CD4-positive, alpha-beta T cell (primary cell): Measurements from ENCODE around the gene KRTAP4-16. TPM values are rescaled to one million over a fixed set of nuclear protein-coding genes. Genes with fewer than 3 reads are reported as not detected.
"Not testable (repeated sequence)": the region's sequence is repeated elsewhere in the genome, so short reads cannot be mapped to it uniquely, and the experiment has no call there.

Experiments
- ATAC-seq: fragments of 200-7000 bp; cut with Tn5 transposase; one replicate; pipeline ENCODE4 v1.10.0; 2022; ENCODE audit warnings: mild to moderate bottlenecking; ENCODE audit not compliant: poor library complexity
- CTCF ChIA-PET: fragments of 350-600 bp; sonication (Branson Sonifier 250); formaldehyde crosslinking; loops from one replicate; lab custom pipeline; 2021; ENCODE audit warnings: antibody characterized with exemption, inconsistent platforms; lab: Charles Lee
- POLR2A ChIA-PET: fragments of 350-600 bp; sonication (Branson Sonifier 250); formaldehyde crosslinking; loops from one replicate; lab custom pipeline; 2021; ENCODE audit warnings: antibody characterized with exemption, inconsistent platforms; lab: Charles Lee
- DNase-seq, 14 experiments: peaks; one replicate each; pipeline ENCODE4 v3.0.0-alpha.2; 2013 to 2020; ENCODE audit warnings: mixed read lengths in 2 of 14
- H3K27ac ChIP-seq, 2 donors: one replicate each; pipeline versions ENCODE4 v1.5.1 to v1.7.0; 2013; ENCODE audit warnings: low read length in 2 of 2, low read depth in 1 of 2, mild to moderate bottlenecking in 1 of 2
- H3K27me3 ChIP-seq, 2 experiments: 1 replicate in 1 of 2; 2 replicates in 1 of 2; pipeline versions ENCODE4 v1.6.1 to v1.7.0; 2013; ENCODE audit warnings: low read length in 2 of 2, control low read depth in 1 of 2, mild to moderate bottlenecking in 1 of 2, moderate library complexity in 1 of 2; ENCODE audit not compliant: insufficient read depth in 2 of 2, control insufficient read depth in 1 of 2
- H3K36me3 ChIP-seq: one replicate; pipeline ENCODE4 v1.6.1; 2013; ENCODE audit warnings: low read length, control low read depth; ENCODE audit not compliant: insufficient read depth
- H3K4me1 ChIP-seq: one replicate; pipeline ENCODE4 v1.6.1; 2013; ENCODE audit warnings: low read length, control low read depth; ENCODE audit not compliant: insufficient read depth
- H3K4me3 ChIP-seq: one replicate; pipeline ENCODE4 v1.5.1; 2013; ENCODE audit warnings: mild to moderate bottlenecking, low read length, moderate library complexity
- H3K9me3 ChIP-seq, 2 experiments: 1 replicate in 1 of 2; 2 replicates in 1 of 2; pipeline versions ENCODE4 v1.6.1 to v1.7.0; 2013; ENCODE audit warnings: low read length in 2 of 2, mild to moderate bottlenecking in 2 of 2, control low read depth in 1 of 2, moderate library complexity in 1 of 2; ENCODE audit not compliant: control insufficient read depth in 1 of 2, insufficient read depth in 1 of 2
- H3K27ac Mint-ChIP-seq: one replicate; pipeline ENCODE4 v1.8.0; 2020; ENCODE audit warnings: mixed read lengths
- H3K27me3 Mint-ChIP-seq: one replicate; pipeline ENCODE4 v1.8.0; 2021; ENCODE audit warnings: mixed read lengths
- H3K36me3 Mint-ChIP-seq: one replicate; pipeline ENCODE4 v1.8.0; 2021; ENCODE audit warnings: low read depth, mixed read lengths
- H3K4me1 Mint-ChIP-seq: one replicate; pipeline ENCODE4 v1.8.0; 2021; ENCODE audit warnings: low read depth, mixed read lengths
- H3K4me3 Mint-ChIP-seq: one replicate; pipeline ENCODE4 v1.8.0; 2020; ENCODE audit warnings: mild to moderate bottlenecking, mixed read lengths
- H3K9me3 Mint-ChIP-seq: one replicate; pipeline ENCODE4 v1.8.0; 2020; ENCODE audit warnings: mixed read lengths
- intact Hi-C, 2 experiments: fragments of 100-400 bp; cut with DNase I in 1 of 2; cut with micrococcal nuclease in 1 of 2; formaldehyde crosslinking; loops; one replicate each; pipeline versions ENCODE4 v1.15.1 to v1.9.0; 2023 to 2025; cut with DNase I, micrococcal nuclease
- total RNA-seq, 174 experiments: library from RNA in 2 of 174; stranded (reverse) in 2 of 174; gene quantifications; one replicate each; pipeline ENCODE4 v1.2.3 and lab custom pipeline; 2021 to 2026
- TF ChIP-seq, protein P1 (sequence below): fragments of 200-600 bp; IDR thresholded peaks from one replicate; pipeline ENCODE4 v1.8.0; 2022; ENCODE audit warnings: antibody characterized with exemption, mild to moderate bottlenecking

Gene KRTAP4-16
- total RNA-seq, 2 experiments from 2014 or later, result not detected

DNA sequence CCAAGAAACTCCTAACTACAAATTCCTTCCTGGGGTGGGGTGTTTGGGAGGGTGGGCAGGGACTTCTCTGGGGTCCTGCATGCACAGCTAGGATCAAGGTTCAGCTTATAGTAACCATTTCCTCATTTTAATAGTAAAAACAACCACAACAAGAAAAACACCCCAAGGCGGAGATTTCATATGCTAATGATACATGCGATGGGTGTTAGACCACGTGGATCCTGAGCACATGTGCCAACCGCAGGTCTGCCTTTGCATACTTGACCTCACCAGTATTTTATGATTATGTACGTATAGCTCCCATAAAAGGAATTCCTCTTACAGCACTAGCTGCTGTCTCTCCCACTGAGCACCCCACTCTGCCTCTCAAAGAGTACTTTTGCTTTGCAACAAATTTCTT, 14.3 kb upstream of the KRTAP4-16 start:
- intact Hi-C loops, result no loop called here
- DNase-seq (peak in 1 of 14 experiments; percentile 14), ATAC-seq (no peak)
- ChIA-PET POLR2A (interaction anchor here (1.1 kb wide), 1 partner anchor 102 kb away, joined by 3 read pairs; no protein-coding TSS in a partner anchor), CTCF (no interaction called here)
- Mint-ChIP-seq H3K36me3 (no peaks in the 10 kb centered on the region), H3K27me3 (no peaks in the 10 kb centered on the region), H3K27ac (no peak overlapping the region), H3K4me1 (peaks cover 31% of the 10 kb centered on the region), H3K4me3 (no peak overlapping the region), H3K9me3 (peaks cover 1% of the 10 kb centered on the region)
- Histone ChIP-seq H3K36me3 (no peaks in the 10 kb centered on the region), H3K4me1 (peaks cover 6% of the 10 kb centered on the region), H3K27me3 (no peaks in the 10 kb centered on the region), H3K9me3 (no peaks in the 10 kb centered on the region), H3K4me3 (no peak overlapping the region), H3K27ac (no peak overlapping the region)
- TF ChIP-seq, protein P1, sequence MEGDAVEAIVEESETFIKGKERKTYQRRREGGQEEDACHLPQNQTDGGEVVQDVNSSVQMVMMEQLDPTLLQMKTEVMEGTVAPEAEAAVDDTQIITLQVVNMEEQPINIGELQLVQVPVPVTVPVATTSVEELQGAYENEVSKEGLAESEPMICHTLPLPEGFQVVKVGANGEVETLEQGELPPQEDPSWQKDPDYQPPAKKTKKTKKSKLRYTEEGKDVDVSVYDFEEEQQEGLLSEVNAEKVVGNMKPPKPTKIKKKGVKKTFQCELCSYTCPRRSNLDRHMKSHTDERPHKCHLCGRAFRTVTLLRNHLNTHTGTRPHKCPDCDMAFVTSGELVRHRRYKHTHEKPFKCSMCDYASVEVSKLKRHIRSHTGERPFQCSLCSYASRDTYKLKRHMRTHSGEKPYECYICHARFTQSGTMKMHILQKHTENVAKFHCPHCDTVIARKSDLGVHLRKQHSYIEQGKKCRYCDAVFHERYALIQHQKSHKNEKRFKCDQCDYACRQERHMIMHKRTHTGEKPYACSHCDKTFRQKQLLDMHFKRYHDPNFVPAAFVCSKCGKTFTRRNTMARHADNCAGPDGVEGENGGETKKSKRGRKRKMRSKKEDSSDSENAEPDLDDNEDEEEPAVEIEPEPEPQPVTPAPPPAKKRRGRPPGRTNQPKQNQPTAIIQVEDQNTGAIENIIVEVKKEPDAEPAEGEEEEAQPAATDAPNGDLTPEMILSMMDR, result no peak

DNA sequence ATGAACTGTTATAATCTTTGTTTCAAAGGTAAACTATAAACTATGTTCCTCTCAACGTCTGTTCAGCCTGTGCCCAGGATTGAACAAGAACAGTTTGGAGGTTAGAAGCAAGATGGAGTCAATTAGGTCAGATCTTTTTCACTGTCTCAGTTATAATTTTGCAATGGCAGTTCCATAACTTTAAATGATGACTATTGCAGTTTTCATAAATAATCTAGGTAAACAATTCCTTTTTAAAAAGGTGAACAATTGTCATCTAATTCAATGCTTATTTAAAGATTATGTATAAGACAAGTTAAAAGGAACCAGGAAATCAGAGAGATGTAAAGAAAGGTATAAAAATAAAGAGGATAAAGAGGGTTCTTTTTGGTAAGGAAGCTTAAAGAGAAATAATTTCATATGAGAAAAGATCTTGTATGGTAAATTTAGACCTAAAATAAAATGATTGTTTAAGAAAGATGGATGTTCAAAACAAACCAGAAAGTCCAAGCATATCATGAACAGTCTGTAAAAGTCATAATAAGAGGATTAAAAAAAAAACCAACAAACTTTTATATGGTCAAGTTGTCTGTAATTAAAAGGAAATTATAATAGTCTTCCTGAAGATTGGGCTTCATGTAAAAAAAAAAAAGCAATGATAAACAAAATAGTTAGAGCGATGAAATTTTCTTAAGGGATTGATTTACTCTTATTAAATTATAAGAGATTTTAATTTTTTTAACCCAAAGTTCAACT, 9.3 kb upstream of the KRTAP4-16 start:
- peaks cover 3% of the 10 kb centered on the region for H3K4me1 ChIP-seq
- H3K36me3 ChIP-seq, result no peaks in the 10 kb centered on the region
- peaks cover 9% of the 10 kb centered on the region for H3K4me1 Mint-ChIP-seq
- peaks cover 9% of the 10 kb centered on the region for H3K27me3 Mint-ChIP-seq
- H3K9me3 Mint-ChIP-seq, result peaks cover 1% of the 10 kb centered on the region
- POLR2A ChIA-PET, result no interaction called here
- CTCF ChIA-PET, result no interaction called here
- TF ChIP-seq, protein P1, result no peak
- no peak for DNase-seq
- H3K27ac ChIP-seq, result no peak overlapping the region
- H3K27me3 ChIP-seq, result no peaks in the 10 kb centered on the region
- H3K9me3 ChIP-seq, result no peaks in the 10 kb centered on the region
- intact Hi-C loops, result no loop called here
- H3K27ac Mint-ChIP-seq, result no peak overlapping the region
- H3K36me3 Mint-ChIP-seq, result no peaks in the 10 kb centered on the region
- no peak for ATAC-seq
- no peak overlapping the region for H3K4me3 ChIP-seq
- no peak overlapping the region for H3K4me3 Mint-ChIP-seq

GRCh38 chr17:41108728-41109386, 6.8 kb upstream of the KRTAP4-16 start:
- H3K9me3 ChIP-seq, H3K36me3 ChIP-seq, DNase-seq, POLR2A ChIA-PET, H3K27ac Mint-ChIP-seq, H3K36me3 Mint-ChIP-seq, H3K27me3 ChIP-seq, CTCF ChIA-PET, H3K9me3 Mint-ChIP-seq, H3K4me1 Mint-ChIP-seq, H3K27ac ChIP-seq, ATAC-seq, H3K4me1 ChIP-seq, H3K4me3 ChIP-seq, H3K4me3 Mint-ChIP-seq, intact Hi-C loops: not testable (repeated sequence)
- peaks cover 14% of the 10 kb centered on the region for H3K27me3 Mint-ChIP-seq
